AG04450 (cell line): Measurements from ENCODE around the gene ADGRV1. TPM values are rescaled to one million over a fixed set of nuclear protein-coding genes. Genes with fewer than 3 reads are reported as not detected.

ENCODE experiments used
- CTCF ChIA-PET: fragments of 300-600, 350-600 bp; formaldehyde crosslinking; extraction: SDS; loops from one replicate; lab custom pipeline; 2022; ENCODE audit warnings: antibody characterized with exemption, inconsistent platforms; lab: Charles Lee
- POLR2A ChIA-PET: fragments of 350-600 bp; formaldehyde crosslinking; extraction: SDS; loops from one replicate; lab custom pipeline; 2021; ENCODE audit warnings: antibody characterized with exemption, inconsistent platforms; lab: Yijun Ruan, JAX
- DNase-seq: peaks from one replicate; pipeline ENCODE4 v3.0.0-alpha.2; 2011; ENCODE audit warnings: low read depth, low spot score
- H3K27ac ChIP-seq: one replicate; pipeline ENCODE4 v1.5.1; 2012; ENCODE audit warnings: low read depth, low read length, control low read depth
- H3K27me3 ChIP-seq: one replicate; pipeline ENCODE4 v1.6.0; 2012; ENCODE audit warnings: low read length; ENCODE audit not compliant: control insufficient read depth, insufficient read depth
- H3K4me3 ChIP-seq: 2 replicates; pipeline ENCODE4 v1.5.1; 2011; ENCODE audit warnings: mild to moderate bottlenecking, low read depth, low read length, control low read depth
- H3K9me3 ChIP-seq: 2 replicates; pipeline ENCODE4 v1.5.1; 2012; ENCODE audit warnings: low read length; ENCODE audit not compliant: control insufficient read depth, insufficient read depth
- CTCF ChIP-seq: IDR thresholded peaks from 2 replicates; pipeline ENCODE4 v1.5.1; 2011; ENCODE audit warnings: low read depth, low read length, control low read depth, inconsistent platforms
- polyA plus RNA-seq: library from polyadenylated mRNA; depleted of rRNA; stranded (reverse); fragments of >200 nt; gene quantifications from 2 replicates; pipeline ENCODE4 v1.2.3, GENCODE V29; 2011

ADGRV1 gene
- polyA plus RNA-seq, 1 experiment, result 0.06 TPM

- no peak for TF ChIP-seq CTCF
- H3K27ac ChIP-seq, result no peak overlapping the region
- no peak overlapping the region for H3K4me3 ChIP-seq
- ChIA-PET POLR2A (no interaction called here), CTCF (no interaction called here)
- no peak for DNase-seq
- no peaks in the 10 kb centered on the region for H3K27me3 ChIP-seq
- no peaks in the 10 kb centered on the region for H3K9me3 ChIP-seq
Measured at GRCh38 chr5:91155274-91155673, 596.7 kb downstream of the ADGRV1 start.

DNA sequence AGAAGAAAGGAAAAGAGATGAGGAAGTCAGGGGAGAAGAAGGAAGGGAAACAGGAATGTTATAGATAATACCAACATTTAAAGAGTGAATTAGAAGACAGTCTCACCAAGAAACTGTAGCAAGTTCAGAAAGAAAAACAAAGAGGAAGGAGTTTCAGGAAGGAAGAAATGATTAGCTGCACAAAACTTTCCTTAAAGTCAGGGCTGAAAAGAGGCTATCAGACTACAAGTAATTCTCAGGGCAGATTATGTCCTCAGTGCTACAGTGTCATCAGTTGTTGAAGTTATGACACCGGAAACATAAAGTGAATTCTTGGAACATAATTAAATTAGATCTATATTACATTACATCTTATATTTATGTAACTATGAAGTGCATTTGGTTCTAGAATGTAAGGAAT is 597.6 kb downstream of the ADGRV1 start:
- DNase-seq, result no peak
- TF ChIP-seq CTCF, result no peak
- H3K4me3 ChIP-seq, result no peak overlapping the region
- CTCF ChIA-PET, result interaction anchor here (1.0 kb wide), 1 partner anchor 64 kb away, joined by 3 read pairs; no protein-coding TSS in a partner anchor
- H3K27ac ChIP-seq, result no peak overlapping the region
- no peaks in the 10 kb centered on the region for H3K9me3 ChIP-seq
- POLR2A ChIA-PET, result no interaction called here
- no peaks in the 10 kb centered on the region for H3K27me3 ChIP-seq

DNA sequence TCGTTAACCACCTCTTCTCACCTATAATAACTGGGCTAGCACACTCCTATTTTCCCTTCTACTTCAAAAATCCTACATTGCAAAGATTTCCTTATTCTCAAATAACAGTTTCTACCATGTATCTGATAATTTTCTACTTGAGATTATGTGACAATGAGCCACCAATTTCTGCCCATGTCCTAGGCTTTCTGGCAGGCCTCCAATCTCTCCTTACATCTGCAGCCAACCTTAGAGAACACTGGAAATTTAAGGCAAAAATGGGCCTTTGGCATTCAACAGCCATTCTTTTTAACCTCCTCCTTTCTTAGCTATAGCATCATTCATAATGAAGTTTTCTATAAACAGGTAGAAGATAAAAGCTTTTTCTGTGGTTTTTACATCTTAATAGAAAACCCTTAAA is 599.4 kb downstream of the ADGRV1 start:
- no peaks in the 10 kb centered on the region for H3K9me3 ChIP-seq
- no peak for TF ChIP-seq CTCF
- no peak for DNase-seq
- ChIA-PET POLR2A (no interaction called here), CTCF (interaction anchor here (1.0 kb wide), 1 partner anchor 227 kb away, joined by 3 read pairs; no protein-coding TSS in a partner anchor)
- no peak overlapping the region for H3K27ac ChIP-seq
- no peaks in the 10 kb centered on the region for H3K27me3 ChIP-seq
- H3K4me3 ChIP-seq, result no peak overlapping the region

DNA sequence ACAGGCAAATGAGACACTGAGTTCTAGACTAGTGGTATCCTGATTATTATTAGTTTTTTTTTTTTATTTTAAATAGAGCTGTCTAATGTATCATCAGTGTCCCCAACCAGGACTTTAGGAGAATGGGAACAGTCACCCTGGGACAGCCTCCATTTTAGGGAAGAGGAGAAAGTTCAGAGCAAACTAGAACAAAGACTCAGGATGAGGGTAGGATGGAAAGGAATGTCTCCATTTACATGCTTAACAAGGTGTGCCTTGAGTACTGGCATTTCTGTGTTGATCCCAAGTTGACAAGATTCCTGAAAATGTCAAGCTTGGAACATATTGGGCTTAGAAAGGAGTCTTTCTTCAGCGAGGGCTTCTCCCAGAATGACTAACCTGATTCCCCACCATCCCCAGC is 601.0 kb downstream of the ADGRV1 start:
- no peak for TF ChIP-seq CTCF

DNA sequence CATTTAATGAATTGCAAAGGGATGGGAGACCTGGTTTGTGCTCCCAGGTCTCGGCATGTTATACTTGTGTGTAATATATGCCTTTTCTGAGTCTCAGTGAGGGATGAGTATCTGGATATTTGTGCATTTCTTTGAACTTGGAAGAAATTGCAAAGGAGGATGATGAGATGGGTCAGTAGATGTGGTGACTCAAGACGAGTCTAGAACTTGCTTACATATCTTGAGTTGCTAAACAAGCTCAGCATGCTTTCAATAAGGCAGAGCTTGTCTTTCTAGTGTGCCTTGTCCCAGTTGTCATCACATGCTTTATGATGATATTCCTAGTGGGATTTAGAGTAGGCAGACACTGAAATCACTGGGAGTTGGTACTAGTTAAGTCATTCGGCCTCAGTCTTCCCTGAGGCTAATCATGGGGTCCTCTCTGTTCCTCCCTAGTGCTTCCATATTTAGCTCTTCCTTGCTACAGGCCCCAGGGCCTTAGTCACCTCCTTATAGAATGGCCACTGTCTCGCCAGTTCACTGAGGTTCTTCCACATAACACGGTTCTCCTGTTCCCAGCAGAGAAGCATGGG is 602.2 kb downstream of the ADGRV1 start:
- Histone ChIP-seq H3K9me3 (no peaks in the 10 kb centered on the region), H3K27ac (no peak overlapping the region), H3K4me3 (no peak overlapping the region), H3K27me3 (no peaks in the 10 kb centered on the region)
- DNase-seq, result no peak
- ChIA-PET CTCF (interaction anchor here (1.0 kb wide), 1 partner anchor 229 kb away, joined by 4 read pairs; no protein-coding TSS in a partner anchor), POLR2A (no interaction called here)
- no peak for TF ChIP-seq CTCF

More for the DNA sequence above, 601.0 kb downstream of the ADGRV1 start:
- Histone ChIP-seq H3K9me3 (no peaks in the 10 kb centered on the region), H3K4me3 (no peak overlapping the region), H3K27me3 (no peaks in the 10 kb centered on the region), H3K27ac (no peak overlapping the region)
- no peak for DNase-seq
- ChIA-PET CTCF (no interaction called here), POLR2A (interaction anchor here (0.6 kb wide), 1 partner anchor 30 kb away, joined by 3 read pairs; no protein-coding TSS in a partner anchor)
